ENCODE data around the gene EED. TPM values are rescaled to one million over a fixed set of nuclear protein-coding genes. Genes with fewer than 3 reads are reported as not detected.

EED gene
- total RNA-seq, 1 donor from 2014 or later, result 279 TPM

Other genes starting within 250 kb of the EED start
- gene PICALM, start 175.7 kb upstream of the EED start, total RNA-seq, result 174 and 177 TPM in 2 replicates
- 54.2 and 56.4 TPM in 2 replicates for gene HIKESHI, start 57.5 kb downstream of the EED start, total RNA-seq
- gene CCDC81, start 130.1 kb downstream of the EED start, total RNA-seq, result 0.98 and 1.3 TPM in 2 replicates

Data from activated T-helper 1 cell treated with anti-CD3 and anti-CD28 coated beads, Interleukin-12 subunit alpha, Interleukin-12 subunit beta, Interleukin-2, Interleukin-4 antibody, amounts not matched to agents 30 ng/mL and 10 ng/mL and 1 ng/mL, durations not matched to agents 14 hours and 24 hours and 36 hours (primary cell).